GM23338 (cell line): Measurements from ENCODE around the gene GRIA1. TPM values are rescaled to one million over a fixed set of nuclear protein-coding genes. Genes with fewer than 3 reads are reported as not detected.

Experiments used
- ATAC-seq: fragments of 200-7000 bp; cut with Tn5 transposase; 3 replicates; pipeline ENCODE4 v1.9.1; 2020
- DNase-seq: peaks from one replicate; pipeline ENCODE4 v3.0.0-alpha.2; 2015; ENCODE audit warnings: low spot score
- H2AFZ ChIP-seq: fragments of 200-600 bp; sonication (generic); 2 replicates; pipeline ENCODE4 v1.8.0; 2016; ENCODE audit warnings: antibody characterized with exemption, mild to moderate bottlenecking, moderate library complexity
- H3F3A ChIP-seq: fragments of 200-600 bp; sonication (generic); replicated peaks from 2 replicates; pipeline ENCODE4 v1.8.0; 2017; ENCODE audit warnings: antibody characterized with exemption, mixed run types, low read depth
- H3K27ac ChIP-seq: fragments of 200-600 bp; sonication (generic); 2 replicates; pipeline ENCODE4 v1.6.1; 2016; ENCODE audit warnings: low read depth
- H3K27me3 ChIP-seq: fragments of 200-600 bp; sonication (generic); 2 replicates; pipeline ENCODE4 v1.8.0; 2016; ENCODE audit warnings: mild to moderate bottlenecking, mixed run types, moderate library complexity; ENCODE audit not compliant: insufficient read depth
- H3K36me3 ChIP-seq: fragments of 200-600 bp; sonication (generic); 2 replicates; pipeline ENCODE4 v1.8.0; 2016; ENCODE audit warnings: mild to moderate bottlenecking; ENCODE audit not compliant: insufficient read depth
- H3K4me1 ChIP-seq: fragments of 200-600 bp; sonication (generic); 2 replicates; pipeline ENCODE4 v1.8.0; 2016; ENCODE audit warnings: mild to moderate bottlenecking, moderate library complexity; ENCODE audit not compliant: insufficient read depth
- H3K4me2 ChIP-seq: fragments of 200-600 bp; sonication (generic); 2 replicates; pipeline ENCODE4 v1.7.1; 2017; ENCODE audit warnings: mixed run types
- H3K4me3 ChIP-seq: fragments of 200-600 bp; sonication (generic); 2 replicates; pipeline ENCODE4 v1.6.1; 2016; ENCODE audit warnings: mixed run types
- H3K79me2 ChIP-seq: fragments of 200-600 bp; sonication (generic); replicated peaks from 2 replicates; pipeline ENCODE4 v1.8.0; 2017; ENCODE audit warnings: mild to moderate bottlenecking; ENCODE audit not compliant: insufficient read depth
- H3K9me2 ChIP-seq: fragments of 200-600 bp; sonication (generic); 2 replicates; pipeline ENCODE4 v1.8.0; 2017; ENCODE audit not compliant: insufficient read depth
- H4K20me1 ChIP-seq: fragments of 200-600 bp; sonication (generic); replicated peaks from 2 replicates; pipeline ENCODE4 v1.8.0; 2017; ENCODE audit warnings: mild to moderate bottlenecking; ENCODE audit not compliant: insufficient read depth
- H3K27ac Mint-ChIP-seq: 2 replicates; pipeline ENCODE4 v1.8.0; 2020; ENCODE audit warnings: inconsistent platforms, mild to moderate bottlenecking, moderate library complexity, mixed read lengths
- H3K27me3 Mint-ChIP-seq: 3 replicates; pipeline ENCODE4 v1.8.0; 2022; ENCODE audit warnings: low read depth, mild to moderate bottlenecking, moderate library complexity, mixed read lengths, inconsistent platforms; ENCODE audit not compliant: insufficient read depth, poor library complexity
- H3K36me3 Mint-ChIP-seq: 3 replicates; pipeline ENCODE4 v1.8.0; 2021; ENCODE audit warnings: low read depth, mild to moderate bottlenecking, inconsistent platforms, moderate library complexity, mixed read lengths
- H3K4me1 Mint-ChIP-seq: 3 replicates; pipeline ENCODE4 v1.8.0; 2020; ENCODE audit warnings: mild to moderate bottlenecking, inconsistent platforms, mixed read lengths
- H3K4me3 Mint-ChIP-seq: 3 replicates; pipeline ENCODE4 v1.8.0; 2021; ENCODE audit warnings: moderate library complexity, mild to moderate bottlenecking, inconsistent platforms, mixed read lengths
- H3K9me3 Mint-ChIP-seq: 3 replicates; pipeline ENCODE4 v1.8.0; 2020; ENCODE audit warnings: moderate library complexity, mild to moderate bottlenecking, inconsistent platforms, mixed read lengths
- CREB1 ChIP-seq: fragments of 250-450 bp; sonication (Bioruptor Pico); IDR thresholded peaks from 2 replicates; pipeline ENCODE4 v1.5.0; 2020; ENCODE audit warnings: low read depth, mild to moderate bottlenecking, moderate library complexity
- EZH2 ChIP-seq: fragments of 200-600 bp; sonication (generic); IDR thresholded peaks from one replicate; pipeline ENCODE4 v1.8.0; 2017; ENCODE audit warnings: antibody characterized with exemption, mild to moderate bottlenecking, low read depth; ENCODE audit not compliant: unreplicated experiment
- JUNB ChIP-seq: IDR thresholded peaks from one replicate; pipeline ENCODE4 v1.6.1; 2016; ENCODE audit warnings: antibody characterized with exemption; ENCODE audit not compliant: unreplicated experiment
- NANOG ChIP-seq: IDR thresholded peaks from 2 replicates; pipeline ENCODE4 v1.6.1; 2016; ENCODE audit warnings: antibody characterized with exemption, borderline replicate concordance
- STAT1 ChIP-seq: IDR thresholded peaks from one replicate; pipeline ENCODE4 v1.6.1; 2016; ENCODE audit warnings: antibody characterized with exemption; ENCODE audit not compliant: unreplicated experiment
- ZNF114 ChIP-seq: fragments of 250-450 bp; sonication (Bioruptor Pico); IDR thresholded peaks from 2 replicates; pipeline ENCODE4 v1.5.0; 2020; ENCODE audit warnings: mild to moderate bottlenecking, moderate library complexity
- ZNF331 ChIP-seq: fragments of 250-450 bp; sonication (Bioruptor Pico); IDR thresholded peaks from 2 replicates; pipeline ENCODE4 v1.5.0; 2020; ENCODE audit warnings: low read depth, mild to moderate bottlenecking, moderate library complexity
- polyA plus RNA-seq: library from polyadenylated mRNA; unstranded; fragments of >200 nt; fragmentation: Nextera tagmentation; extraction: Ambion mirVana; gene quantifications from 2 replicates; pipeline ENCODE4 v1.2.1, GENCODE V29; 2016
- total RNA-seq: library from RNA; depleted of rRNA; stranded (reverse); fragments of >200 nt; shearing (Covaris generic); gene quantifications from 2 replicates; pipeline ENCODE4 v1.2.3, GENCODE V29; 2014
- TF ChIP-seq, protein P1 (sequence below): IDR thresholded peaks from one replicate; pipeline ENCODE4 v1.6.1; 2018; ENCODE audit warnings: antibody characterized with exemption; ENCODE audit not compliant: unreplicated experiment
- TF ChIP-seq, protein P2 (sequence below): fragments of 250-450 bp; sonication (Bioruptor Pico); IDR thresholded peaks from 2 replicates; pipeline ENCODE4 v1.5.0; 2020; ENCODE audit warnings: mild to moderate bottlenecking, moderate library complexity
- TF ChIP-seq, protein P3 (sequence below), 2 experiments: fragments of 200-600 bp in 1 of 2; sonication (generic) in 1 of 2; conservative IDR thresholded peaks; 2 replicates each; pipeline versions ENCODE4 v1.5.1 to v1.6.1; 2016 to 2017; ENCODE audit warnings: antibody characterized with exemption in 2 of 2, low read depth in 2 of 2, mild to moderate bottlenecking in 2 of 2, moderate library complexity in 1 of 2
- TF ChIP-seq, protein P4 (sequence below): IDR thresholded peaks from 2 replicates; pipeline ENCODE4 v1.6.1; 2016; ENCODE audit warnings: antibody characterized with exemption

GRIA1 gene
- total and polyA plus RNA-seq, 2 experiments from 2014 or later: 1.0 to 1.7 TPM

DNA sequence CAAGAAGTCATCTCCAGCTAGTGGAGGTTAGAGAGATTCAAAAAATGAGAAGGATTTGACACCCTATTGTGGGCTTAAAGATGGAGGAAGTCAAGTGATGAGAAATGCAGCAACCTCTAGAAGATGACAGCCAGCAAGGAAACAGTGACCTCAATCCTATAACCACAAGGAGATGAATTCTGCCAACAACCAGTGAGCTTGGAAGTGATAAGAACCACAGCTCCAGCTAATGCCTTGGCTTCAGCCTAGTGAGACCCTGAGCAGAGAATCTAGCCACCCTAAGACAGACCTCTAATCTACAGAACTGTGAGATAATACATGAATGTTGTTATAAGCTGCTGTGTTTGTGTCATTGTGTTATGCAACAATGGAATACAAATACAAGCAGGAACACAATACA is 262.4 kb downstream of the GRIA1 start:
- Mint-ChIP-seq H3K4me1 (no peaks in the 10 kb centered on the region), H3K9me3 (no peaks in the 10 kb centered on the region), H3K36me3 (no peaks in the 10 kb centered on the region), H3K27me3 (peaks cover 4% of the 10 kb centered on the region), H3K27ac (no peak overlapping the region), H3K4me3 (no peak overlapping the region)
- Histone ChIP-seq H3K79me2 (no peaks in the 10 kb centered on the region), H4K20me1 (no peaks in the 10 kb centered on the region), H3K4me1 (no peaks in the 10 kb centered on the region), H3K36me3 (no peaks in the 10 kb centered on the region), H3K4me2 (no peak overlapping the region), H2AFZ (no peak overlapping the region), H3K4me3 (no peak overlapping the region), H3K27ac (no peak overlapping the region), H3K27me3 (no peaks in the 10 kb centered on the region), H3F3A (no peaks in the 10 kb centered on the region), H3K9me2 (no peaks in the 10 kb centered on the region)
- TF ChIP-seq STAT1 (no peak), NANOG (no peak), ZNF331 (CRISPR knock-in tag) (no peak), CREB1 (CRISPR knock-in tag) (no peak), EZH2 (no peak), ZNF114 (no peak), JUNB (no peak)
- TF ChIP-seq, protein P1, sequence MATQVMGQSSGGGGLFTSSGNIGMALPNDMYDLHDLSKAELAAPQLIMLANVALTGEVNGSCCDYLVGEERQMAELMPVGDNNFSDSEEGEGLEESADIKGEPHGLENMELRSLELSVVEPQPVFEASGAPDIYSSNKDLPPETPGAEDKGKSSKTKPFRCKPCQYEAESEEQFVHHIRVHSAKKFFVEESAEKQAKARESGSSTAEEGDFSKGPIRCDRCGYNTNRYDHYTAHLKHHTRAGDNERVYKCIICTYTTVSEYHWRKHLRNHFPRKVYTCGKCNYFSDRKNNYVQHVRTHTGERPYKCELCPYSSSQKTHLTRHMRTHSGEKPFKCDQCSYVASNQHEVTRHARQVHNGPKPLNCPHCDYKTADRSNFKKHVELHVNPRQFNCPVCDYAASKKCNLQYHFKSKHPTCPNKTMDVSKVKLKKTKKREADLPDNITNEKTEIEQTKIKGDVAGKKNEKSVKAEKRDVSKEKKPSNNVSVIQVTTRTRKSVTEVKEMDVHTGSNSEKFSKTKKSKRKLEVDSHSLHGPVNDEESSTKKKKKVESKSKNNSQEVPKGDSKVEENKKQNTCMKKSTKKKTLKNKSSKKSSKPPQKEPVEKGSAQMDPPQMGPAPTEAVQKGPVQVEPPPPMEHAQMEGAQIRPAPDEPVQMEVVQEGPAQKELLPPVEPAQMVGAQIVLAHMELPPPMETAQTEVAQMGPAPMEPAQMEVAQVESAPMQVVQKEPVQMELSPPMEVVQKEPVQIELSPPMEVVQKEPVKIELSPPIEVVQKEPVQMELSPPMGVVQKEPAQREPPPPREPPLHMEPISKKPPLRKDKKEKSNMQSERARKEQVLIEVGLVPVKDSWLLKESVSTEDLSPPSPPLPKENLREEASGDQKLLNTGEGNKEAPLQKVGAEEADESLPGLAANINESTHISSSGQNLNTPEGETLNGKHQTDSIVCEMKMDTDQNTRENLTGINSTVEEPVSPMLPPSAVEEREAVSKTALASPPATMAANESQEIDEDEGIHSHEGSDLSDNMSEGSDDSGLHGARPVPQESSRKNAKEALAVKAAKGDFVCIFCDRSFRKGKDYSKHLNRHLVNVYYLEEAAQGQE: no peak
- TF ChIP-seq, protein P2, sequence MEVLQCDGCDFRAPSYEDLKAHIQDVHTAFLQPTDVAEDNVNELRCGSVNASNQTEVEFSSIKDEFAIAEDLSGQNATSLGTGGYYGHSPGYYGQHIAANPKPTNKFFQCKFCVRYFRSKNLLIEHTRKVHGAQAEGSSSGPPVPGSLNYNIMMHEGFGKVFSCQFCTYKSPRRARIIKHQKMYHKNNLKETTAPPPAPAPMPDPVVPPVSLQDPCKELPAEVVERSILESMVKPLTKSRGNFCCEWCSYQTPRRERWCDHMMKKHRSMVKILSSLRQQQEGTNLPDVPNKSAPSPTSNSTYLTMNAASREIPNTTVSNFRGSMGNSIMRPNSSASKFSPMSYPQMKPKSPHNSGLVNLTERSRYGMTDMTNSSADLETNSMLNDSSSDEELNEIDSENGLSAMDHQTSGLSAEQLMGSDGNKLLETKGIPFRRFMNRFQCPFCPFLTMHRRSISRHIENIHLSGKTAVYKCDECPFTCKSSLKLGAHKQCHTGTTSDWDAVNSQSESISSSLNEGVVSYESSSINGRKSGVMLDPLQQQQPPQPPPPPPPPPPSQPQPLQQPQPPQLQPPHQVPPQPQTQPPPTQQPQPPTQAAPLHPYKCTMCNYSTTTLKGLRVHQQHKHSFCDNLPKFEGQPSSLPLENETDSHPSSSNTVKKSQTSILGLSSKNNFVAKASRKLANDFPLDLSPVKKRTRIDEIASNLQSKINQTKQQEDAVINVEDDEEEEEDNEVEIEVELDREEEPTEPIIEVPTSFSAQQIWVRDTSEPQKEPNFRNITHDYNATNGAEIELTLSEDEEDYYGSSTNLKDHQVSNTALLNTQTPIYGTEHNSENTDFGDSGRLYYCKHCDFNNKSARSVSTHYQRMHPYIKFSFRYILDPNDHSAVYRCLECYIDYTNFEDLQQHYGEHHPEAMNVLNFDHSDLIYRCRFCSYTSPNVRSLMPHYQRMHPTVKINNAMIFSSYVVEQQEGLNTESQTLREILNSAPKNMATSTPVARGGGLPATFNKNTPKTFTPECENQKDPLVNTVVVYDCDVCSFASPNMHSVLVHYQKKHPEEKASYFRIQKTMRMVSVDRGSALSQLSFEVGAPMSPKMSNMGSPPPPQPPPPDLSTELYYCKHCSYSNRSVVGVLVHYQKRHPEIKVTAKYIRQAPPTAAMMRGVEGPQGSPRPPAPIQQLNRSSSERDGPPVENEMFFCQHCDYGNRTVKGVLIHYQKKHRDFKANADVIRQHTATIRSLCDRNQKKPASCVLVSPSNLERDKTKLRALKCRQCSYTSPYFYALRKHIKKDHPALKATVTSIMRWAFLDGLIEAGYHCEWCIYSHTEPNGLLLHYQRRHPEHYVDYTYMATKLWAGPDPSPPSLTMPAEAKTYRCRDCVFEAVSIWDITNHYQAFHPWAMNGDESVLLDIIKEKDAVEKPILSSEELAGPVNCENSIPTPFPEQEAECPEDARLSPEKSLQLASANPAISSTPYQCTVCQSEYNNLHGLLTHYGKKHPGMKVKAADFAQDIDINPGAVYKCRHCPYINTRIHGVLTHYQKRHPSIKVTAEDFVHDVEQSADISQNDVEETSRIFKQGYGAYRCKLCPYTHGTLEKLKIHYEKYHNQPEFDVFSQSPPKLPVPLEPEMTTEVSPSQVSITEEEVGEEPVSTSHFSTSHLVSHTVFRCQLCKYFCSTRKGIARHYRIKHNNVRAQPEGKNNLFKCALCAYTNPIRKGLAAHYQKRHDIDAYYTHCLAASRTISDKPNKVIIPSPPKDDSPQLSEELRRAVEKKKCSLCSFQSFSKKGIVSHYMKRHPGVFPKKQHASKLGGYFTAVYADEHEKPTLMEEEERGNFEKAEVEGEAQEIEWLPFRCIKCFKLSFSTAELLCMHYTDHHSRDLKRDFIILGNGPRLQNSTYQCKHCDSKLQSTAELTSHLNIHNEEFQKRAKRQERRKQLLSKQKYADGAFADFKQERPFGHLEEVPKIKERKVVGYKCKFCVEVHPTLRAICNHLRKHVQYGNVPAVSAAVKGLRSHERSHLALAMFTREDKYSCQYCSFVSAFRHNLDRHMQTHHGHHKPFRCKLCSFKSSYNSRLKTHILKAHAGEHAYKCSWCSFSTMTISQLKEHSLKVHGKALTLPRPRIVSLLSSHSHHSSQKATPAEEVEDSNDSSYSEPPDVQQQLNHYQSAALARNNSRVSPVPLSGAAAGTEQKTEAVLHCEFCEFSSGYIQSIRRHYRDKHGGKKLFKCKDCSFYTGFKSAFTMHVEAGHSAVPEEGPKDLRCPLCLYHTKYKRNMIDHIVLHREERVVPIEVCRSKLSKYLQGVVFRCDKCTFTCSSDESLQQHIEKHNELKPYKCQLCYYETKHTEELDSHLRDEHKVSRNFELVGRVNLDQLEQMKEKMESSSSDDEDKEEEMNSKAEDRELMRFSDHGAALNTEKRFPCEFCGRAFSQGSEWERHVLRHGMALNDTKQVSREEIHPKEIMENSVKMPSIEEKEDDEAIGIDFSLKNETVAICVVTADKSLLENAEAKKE (CRISPR knock-in tag): no peak
- TF ChIP-seq, protein P3, sequence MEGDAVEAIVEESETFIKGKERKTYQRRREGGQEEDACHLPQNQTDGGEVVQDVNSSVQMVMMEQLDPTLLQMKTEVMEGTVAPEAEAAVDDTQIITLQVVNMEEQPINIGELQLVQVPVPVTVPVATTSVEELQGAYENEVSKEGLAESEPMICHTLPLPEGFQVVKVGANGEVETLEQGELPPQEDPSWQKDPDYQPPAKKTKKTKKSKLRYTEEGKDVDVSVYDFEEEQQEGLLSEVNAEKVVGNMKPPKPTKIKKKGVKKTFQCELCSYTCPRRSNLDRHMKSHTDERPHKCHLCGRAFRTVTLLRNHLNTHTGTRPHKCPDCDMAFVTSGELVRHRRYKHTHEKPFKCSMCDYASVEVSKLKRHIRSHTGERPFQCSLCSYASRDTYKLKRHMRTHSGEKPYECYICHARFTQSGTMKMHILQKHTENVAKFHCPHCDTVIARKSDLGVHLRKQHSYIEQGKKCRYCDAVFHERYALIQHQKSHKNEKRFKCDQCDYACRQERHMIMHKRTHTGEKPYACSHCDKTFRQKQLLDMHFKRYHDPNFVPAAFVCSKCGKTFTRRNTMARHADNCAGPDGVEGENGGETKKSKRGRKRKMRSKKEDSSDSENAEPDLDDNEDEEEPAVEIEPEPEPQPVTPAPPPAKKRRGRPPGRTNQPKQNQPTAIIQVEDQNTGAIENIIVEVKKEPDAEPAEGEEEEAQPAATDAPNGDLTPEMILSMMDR (conservative IDR thresholded peaks at IDR 0.05; ENCODE audit: low read depth in 2 of 2): no peak
- TF ChIP-seq, protein P4, sequence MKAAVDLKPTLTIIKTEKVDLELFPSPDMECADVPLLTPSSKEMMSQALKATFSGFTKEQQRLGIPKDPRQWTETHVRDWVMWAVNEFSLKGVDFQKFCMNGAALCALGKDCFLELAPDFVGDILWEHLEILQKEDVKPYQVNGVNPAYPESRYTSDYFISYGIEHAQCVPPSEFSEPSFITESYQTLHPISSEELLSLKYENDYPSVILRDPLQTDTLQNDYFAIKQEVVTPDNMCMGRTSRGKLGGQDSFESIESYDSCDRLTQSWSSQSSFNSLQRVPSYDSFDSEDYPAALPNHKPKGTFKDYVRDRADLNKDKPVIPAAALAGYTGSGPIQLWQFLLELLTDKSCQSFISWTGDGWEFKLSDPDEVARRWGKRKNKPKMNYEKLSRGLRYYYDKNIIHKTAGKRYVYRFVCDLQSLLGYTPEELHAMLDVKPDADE: no peak
- DNase-seq: no peak
- no peak for ATAC-seq
